CMK (cell line): Measurements from ENCODE around the gene RAB42.
"Not testable (repeated sequence)": the region's sequence is repeated elsewhere in the genome, so short reads cannot be mapped to it uniquely, and the experiment has no call there.

Experiments used
- DNase-seq: peaks from one replicate; pipeline ENCODE4 v3.0.0-alpha.2; 2010; ENCODE audit warnings: low read depth

The RAB42 gene

GRCh38 chr1:28586585-28587391 lies 5.3 kb upstream of the RAB42 start:
- DNase-seq = not testable (repeated sequence)

- DNase-seq = no peak
Measured at GRCh38 chr1:28592321-28593071, 431 bp downstream of the RAB42 start.

GRCh38 chr1:28593988-28594356 lies 1.9 kb downstream of the RAB42 start:
- not testable (repeated sequence) for DNase-seq

GRCh38 chr1:28594686-28595411 lies 2.8 kb downstream of the RAB42 start:
- not testable (repeated sequence) for DNase-seq

- DNase-seq = no peak
Measured at GRCh38 chr1:28595412-28596191, 3.5 kb downstream of the RAB42 start.

- DNase-seq = not testable (repeated sequence)
Measured at GRCh38 chr1:28596276-28596675, 4.2 kb downstream of the RAB42 start.

GRCh38 chr1:28601696-28602095 lies 9.6 kb downstream of the RAB42 start:
- DNase-seq = no peak

- no peak for DNase-seq
Measured at GRCh38 chr1:28602536-28603439, 10.7 kb downstream of the RAB42 start.

GRCh38 chr1:28604411-28604810 lies 12.3 kb downstream of the RAB42 start:
- DNase-seq = no peak

GRCh38 chr1:28604962-28605361 lies 12.9 kb downstream of the RAB42 start:
- DNase-seq = no peak

- no peak for DNase-seq
Measured at GRCh38 chr1:28606771-28607170, 14.7 kb downstream of the RAB42 start.

- no peak for DNase-seq
Measured at GRCh38 chr1:28613175-28613574, 21.1 kb downstream of the RAB42 start.

GRCh38 chr1:28631713-28632112 lies 39.6 kb downstream of the RAB42 start:
- no peak for DNase-seq

- DNase-seq = no peak
Measured at GRCh38 chr1:28632560-28632959, 40.5 kb downstream of the RAB42 start.

GRCh38 chr1:28640766-28641165 lies 48.7 kb downstream of the RAB42 start:
- no peak for DNase-seq

- no peak for DNase-seq
Measured at GRCh38 chr1:28642056-28642846, 50.2 kb downstream of the RAB42 start.

GRCh38 chr1:28642847-28643635 lies 51.0 kb downstream of the RAB42 start, which contains the start of gene TAF12:
TAF12 (minus strand) TSS chr1:28643067; CDS start chr1:28622081, 20,986 bp downstream.
- peak; percentile 98 for DNase-seq

- DNase-seq = no peak
Measured at GRCh38 chr1:28644494-28644893, 52.4 kb downstream of the RAB42 start.
